GM12872 (cell line): ENCODE data around the gene SEPTIN5.

Experiments
- CTCF ChIP-seq: IDR thresholded peaks from 3 replicates; pipeline ENCODE4 v1.5.1; 2011; ENCODE audit warnings: low read depth, mild to moderate bottlenecking, low read length, moderate library complexity; ENCODE audit not compliant: insufficient read depth

The SEPTIN5 gene

GRCh38 chr22:19763458-19764298, 49.4 kb downstream of the SEPTIN5 start:
- no peak for TF ChIP-seq CTCF

- TF ChIP-seq CTCF = no peak
Measured at GRCh38 chr22:19764299-19764593, 49.9 kb downstream of the SEPTIN5 start.

DNA sequence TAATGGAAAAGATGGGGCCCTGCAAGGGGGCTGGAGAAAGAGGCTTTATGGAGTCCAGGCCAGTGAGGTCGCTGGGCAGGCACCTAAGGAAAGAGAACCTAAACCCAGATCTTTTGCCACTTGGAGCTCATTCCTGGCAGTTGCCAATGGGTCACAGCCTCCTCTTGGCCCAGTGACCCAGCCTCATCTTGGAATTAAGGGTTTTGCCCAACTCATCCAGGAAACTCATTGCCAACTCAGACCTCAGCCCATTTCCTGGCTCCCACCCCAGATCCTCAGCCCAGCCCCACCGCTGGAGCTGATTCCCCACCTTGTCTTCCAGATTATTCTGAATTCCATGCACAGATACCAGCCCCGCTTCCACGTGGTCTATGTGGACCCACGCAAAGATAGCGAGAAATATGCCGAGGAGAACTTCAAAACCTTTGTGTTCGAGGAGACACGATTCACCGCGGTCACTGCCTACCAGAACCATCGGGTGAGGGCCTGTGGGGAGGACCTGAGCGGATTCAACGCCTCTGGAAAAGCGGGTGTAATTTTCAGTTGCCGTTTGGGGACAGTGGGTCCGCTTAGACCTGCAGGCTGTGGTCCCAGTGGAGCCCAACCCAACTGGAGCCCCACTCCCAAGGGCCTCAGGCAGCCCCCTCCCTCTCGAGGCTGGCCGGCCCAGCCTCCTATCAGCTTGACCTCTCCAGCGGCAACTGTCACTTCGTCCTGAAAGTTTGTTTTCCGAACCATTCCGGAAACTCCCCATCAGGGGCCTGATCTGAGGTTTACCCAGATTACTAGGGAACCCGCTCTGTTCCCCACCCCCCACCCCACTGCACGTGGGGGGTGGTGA, 50.6 kb downstream of the SEPTIN5 start:
- TF ChIP-seq CTCF = no peak

- TF ChIP-seq CTCF = no peak
Measured at GRCh38 chr22:19765477-19766239, 51.4 kb downstream of the SEPTIN5 start.

- TF ChIP-seq CTCF = no peak
Measured at GRCh38 chr22:19766240-19766510, 51.9 kb downstream of the SEPTIN5 start.

GRCh38 chr22:19766511-19767426, 52.5 kb downstream of the SEPTIN5 start:
- TF ChIP-seq CTCF = peak; percentile 25; the same call in 2 of the 3 replicates
